Fibroblast of lung (primary cell): Measurements from ENCODE around the gene RAB40B. TPM values are rescaled to one million over a fixed set of nuclear protein-coding genes. Genes with fewer than 3 reads are reported as not detected.

ENCODE experiments used
- DNase-seq, 2 donors: peaks; one replicate each; pipeline versions ENCODE4 v3.0.0 to v3.0.0-alpha.2; 2010; ENCODE audit warnings: low read depth in 2 of 2
- H2AFZ ChIP-seq: 2 replicates; pipeline ENCODE4 v1.5.1; 2012; ENCODE audit warnings: low read length, control low read depth, inconsistent platforms
- H3K27ac ChIP-seq: 2 replicates; pipeline ENCODE4 v1.5.1; 2011; ENCODE audit warnings: low read length, control low read depth; ENCODE audit not compliant: insufficient read depth
- H3K27me3 ChIP-seq: 2 replicates; pipeline ENCODE4 v1.5.1; 2011; ENCODE audit warnings: mild to moderate bottlenecking, low read length; ENCODE audit not compliant: control insufficient read depth, insufficient read depth
- H3K36me3 ChIP-seq: 2 replicates; pipeline ENCODE4 v1.5.1; 2011; ENCODE audit warnings: low read length; ENCODE audit not compliant: control insufficient read depth, insufficient read depth
- H3K4me1 ChIP-seq: 2 replicates; pipeline ENCODE4 v1.5.1; 2011; ENCODE audit warnings: low read length; ENCODE audit not compliant: control insufficient read depth, insufficient read depth; ENCODE audit errors: extremely low read depth
- H3K4me2 ChIP-seq: 2 replicates; pipeline ENCODE4 v1.5.1; 2011; ENCODE audit warnings: low read length, control low read depth; ENCODE audit not compliant: insufficient read depth; ENCODE audit errors: extremely low read depth
- H3K4me3 ChIP-seq, 4 experiments: fragments of 200-600 bp in 1 of 4; sonication (generic) in 1 of 4; replicated peaks in 1 of 4; 2 replicates each; pipeline ENCODE4 v1.5.1; 2011 to 2016; ENCODE audit warnings: low read length in 4 of 4, low read depth in 3 of 4, mild to moderate bottlenecking in 3 of 4, control low read depth in 2 of 4, inconsistent platforms in 1 of 4, mixed read lengths in 1 of 4; ENCODE audit not compliant: insufficient read depth in 1 of 4; ENCODE audit errors: control extremely low read depth in 1 of 4
- H3K79me2 ChIP-seq: 2 replicates; pipeline ENCODE4 v1.5.1; 2012; ENCODE audit warnings: mild to moderate bottlenecking, low read length, inconsistent platforms; ENCODE audit not compliant: control insufficient read depth, insufficient read depth
- H3K9ac ChIP-seq: 2 replicates; pipeline ENCODE4 v1.5.1; 2011; ENCODE audit warnings: mild to moderate bottlenecking, low read length, control low read depth; ENCODE audit not compliant: insufficient read depth
- H3K9me3 ChIP-seq: 2 replicates; pipeline ENCODE4 v1.5.1; 2012; ENCODE audit warnings: low read depth, low read length; ENCODE audit not compliant: control insufficient read depth, insufficient read depth
- H4K20me1 ChIP-seq: 2 replicates; pipeline ENCODE4 v1.5.1; 2011; ENCODE audit warnings: low read length; ENCODE audit not compliant: control insufficient read depth, insufficient read depth; ENCODE audit errors: extremely low read depth
- CTCF ChIP-seq, 2 donors: IDR thresholded peaks in 1 of 2; conservative IDR thresholded peaks in 1 of 2; 1 replicate in 1 of 2; 2 replicates in 1 of 2; pipeline ENCODE4 v1.5.1; 2011 to 2012; ENCODE audit warnings: low read length in 2 of 2, control low read depth in 1 of 2, inconsistent platforms in 1 of 2, low read depth in 1 of 2, mild to moderate bottlenecking in 1 of 2
- EZH2 ChIP-seq: IDR thresholded peaks from 2 replicates; pipeline ENCODE4 v1.5.1; 2012; ENCODE audit warnings: low read length, control low read depth, mild to moderate bottlenecking; ENCODE audit errors: missing control alignments
- polyA plus RNA-seq, 2 donors: library from polyadenylated mRNA; depleted of rRNA in 1 of 2; stranded (reverse) in 1 of 2; unstranded in 1 of 2; fragments of >200 nt; gene quantifications; 2 replicates each; pipeline ENCODE4 v1.2.1, GENCODE V29; 2011 to 2012; ENCODE audit warnings: missing spikeins in 1 of 2
- total RNA-seq: library from RNA; depleted of rRNA; stranded (reverse); fragments of >200 nt; gene quantifications from 2 replicates; pipeline ENCODE4 v1.2.1, GENCODE V29; 2014

The RAB40B gene
- total and polyA plus RNA-seq, 2 donors (not counting 1 experiment from before 2014, with no cell fraction given) = 3.3 TPM

DNA sequence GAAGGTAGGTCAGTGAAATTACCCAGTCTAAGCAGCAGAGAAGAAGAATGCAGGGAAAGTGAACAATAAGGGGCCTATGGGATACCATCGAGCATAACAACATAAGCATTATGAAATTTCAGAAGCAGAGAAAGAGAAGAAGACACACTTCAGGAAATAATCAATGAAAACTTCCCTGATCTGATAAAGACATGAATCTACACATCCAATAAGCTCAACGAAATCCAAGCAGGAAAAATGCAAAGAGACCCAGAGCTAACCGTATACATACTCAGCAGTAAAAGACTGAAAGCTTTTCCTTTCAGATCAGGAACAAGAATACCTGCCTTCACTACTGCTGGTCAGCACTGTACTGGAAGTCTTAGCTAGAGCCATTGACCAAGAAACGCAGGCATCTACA, 88.8 kb downstream of the RAB40B start:
- Histone ChIP-seq H3K9ac (no peak overlapping the region), H2AFZ (no peak overlapping the region), H3K36me3 (peaks cover 11% of the 10 kb centered on the region), H3K4me1 (no peaks in the 10 kb centered on the region), H3K9me3 (no peaks in the 10 kb centered on the region), H3K27ac (no peak overlapping the region), H3K79me2 (no peaks in the 10 kb centered on the region), H4K20me1 (no peaks in the 10 kb centered on the region), H3K27me3 (no peaks in the 10 kb centered on the region), H3K4me2 (no peak overlapping the region), H3K4me3 (no peak overlapping the region)
- no peak for DNase-seq
- TF ChIP-seq CTCF (conservative IDR thresholded peaks at IDR 0.05 in 1 of 2, IDR thresholded peaks at IDR 0.05 in 1 of 2; ENCODE audit: low read depth in 1 of 2, low read length in 2 of 2) (no peak), EZH2 (no peak)

GRCh38 chr17:82608816-82609215, 89.7 kb downstream of the RAB40B start:
- Histone ChIP-seq H2AFZ (no peak overlapping the region), H3K9ac (no peak overlapping the region), H3K27me3 (no peaks in the 10 kb centered on the region), H3K36me3 (peaks cover 10% of the 10 kb centered on the region), H4K20me1 (no peaks in the 10 kb centered on the region), H3K9me3 (no peaks in the 10 kb centered on the region), H3K4me3 (no peak overlapping the region), H3K4me2 (no peak overlapping the region), H3K4me1 (no peaks in the 10 kb centered on the region), H3K79me2 (no peaks in the 10 kb centered on the region), H3K27ac (no peak overlapping the region)
- TF ChIP-seq EZH2 (no peak), CTCF (conservative IDR thresholded peaks at IDR 0.05 in 1 of 2, IDR thresholded peaks at IDR 0.05 in 1 of 2; ENCODE audit: low read depth in 1 of 2, low read length in 2 of 2) (no peak)
- no peak for DNase-seq

GRCh38 chr17:82605939-82606600, 92.4 kb downstream of the RAB40B start:
- Histone ChIP-seq H3K36me3 (peaks cover 19% of the 10 kb centered on the region), H3K79me2 (no peaks in the 10 kb centered on the region), H2AFZ (no peak overlapping the region), H3K27me3 (no peaks in the 10 kb centered on the region), H3K4me3 (no peak overlapping the region), H4K20me1 (no peaks in the 10 kb centered on the region), H3K9me3 (no peaks in the 10 kb centered on the region), H3K4me1 (no peaks in the 10 kb centered on the region), H3K9ac (no peak overlapping the region), H3K4me2 (no peak overlapping the region), H3K27ac (no peak overlapping the region)
- no peak for DNase-seq
- no peak for TF ChIP-seq EZH2
- TF ChIP-seq CTCF (conservative IDR thresholded peaks at IDR 0.05 in 1 of 2, IDR thresholded peaks at IDR 0.05 in 1 of 2; ENCODE audit: low read depth in 1 of 2, low read length in 2 of 2) = no peak

Other genes starting within 250 kb of the RAB40B start
- 64.1 and 77.6 TPM in 2 replicates for gene CYBC1, start 247.9 kb downstream of the RAB40B start, total RNA-seq
- gene CYBC1, start 247.9 kb downstream of the RAB40B start, polyA plus RNA-seq = 62.7 and 69.9 TPM in 2 replicates
- gene NARF, start 240.0 kb downstream of the RAB40B start, total RNA-seq = 22.0 and 30.0 TPM in 2 replicates
- gene NARF, start 240.0 kb downstream of the RAB40B start, polyA plus RNA-seq = 34.5 and 38.7 TPM in 2 replicates
- gene FOXK2, start 179.0 kb downstream of the RAB40B start, total RNA-seq = 25.4 and 33.2 TPM in 2 replicates
- 23.5 and 24.2 TPM in 2 replicates for gene FOXK2, start 179.0 kb downstream of the RAB40B start, polyA plus RNA-seq
- gene WDR45B, start 50.3 kb downstream of the RAB40B start, total RNA-seq = 51.6 and 66.2 TPM in 2 replicates
- 80.9 and 95.2 TPM in 2 replicates for gene WDR45B, start 50.3 kb downstream of the RAB40B start, polyA plus RNA-seq
- 11.6 and 13.2 TPM in 2 replicates for gene FN3KRP, start 18.0 kb upstream of the RAB40B start, total RNA-seq
- gene FN3KRP, start 18.0 kb upstream of the RAB40B start, polyA plus RNA-seq = 16.5 and 30.6 TPM in 2 replicates
- 5.6 and 8.9 TPM in 2 replicates for gene FN3K, start 36.9 kb upstream of the RAB40B start, total RNA-seq
- gene FN3K, start 36.9 kb upstream of the RAB40B start, polyA plus RNA-seq = 0.61 and 0.69 TPM in 2 replicates
- 24.9 and 36.7 TPM in 2 replicates for gene TBCD, start 53.4 kb upstream of the RAB40B start, total RNA-seq
- gene TBCD, start 53.4 kb upstream of the RAB40B start, polyA plus RNA-seq = 22.1 and 56.7 TPM in 2 replicates
- gene ZNF750, start 141.3 kb upstream of the RAB40B start, total RNA-seq = not detected in 2 replicates
- not detected in 2 replicates for gene ZNF750, start 141.3 kb upstream of the RAB40B start, polyA plus RNA-seq